A549 (cell line): ENCODE data around the gene DENND4B. TPM values are rescaled to one million over a fixed set of nuclear protein-coding genes. Genes with fewer than 3 reads are reported as not detected.
"Not testable (repeated sequence)": the region's sequence is repeated elsewhere in the genome, so short reads cannot be mapped to it uniquely, and the experiment has no call there.

ENCODE experiments used
- ATAC-seq, 2 experiments: fragments of 200-7000 bp in 1 of 2; fragments of >200 bp in 1 of 2; cut with Nextera tagmentation in 1 of 2; cut with Tn5 transposase in 1 of 2; 3 replicates each; pipeline versions ENCODE4 v1.8.0 to v1.9.1; 2018 to 2020; ENCODE audit warnings: mild to moderate bottlenecking in 1 of 2, moderate library complexity in 1 of 2
- CTCF ChIA-PET: fragments of 300-600 bp; sonication (Branson Sonifier 250); formaldehyde crosslinking; extraction: SDS; loops from one replicate; lab custom pipeline; 2021; ENCODE audit warnings: antibody characterized with exemption, inconsistent platforms; lab: Yijun Ruan, JAX
- POLR2A ChIA-PET: fragments of 350-600 bp; formaldehyde crosslinking; extraction: SDS; loops from one replicate; lab custom pipeline; 2021; ENCODE audit warnings: antibody characterized with exemption, inconsistent platforms; lab: Yijun Ruan, JAX
- DNase-seq, 2 experiments: peaks; one replicate each; pipeline versions ENCODE4 v3.0.0 to v3.0.0-alpha.2; 2011 to 2016; ENCODE audit warnings: low read depth in 1 of 2, low spot score in 1 of 2
- FAIRE-seq: peaks from 2 replicates; lab custom pipeline; 2011; peaks lifted over from hg19 to GRCh38; lab: Jason Lieb, UNC
- H3K27ac ChIP-seq, 2 experiments: fragments of >200 bp; sonication (Bioruptor Twin); formaldehyde crosslinking; 3 replicates each; pipeline ENCODE4 v1.5.1; 2016 to 2017
- H3K4me1 ChIP-seq: fragments of >200 bp; sonication (Bioruptor Twin); formaldehyde crosslinking; 3 replicates; pipeline ENCODE4 v1.6.1; 2016
- H3K4me2 ChIP-seq: fragments of >200 bp; sonication (Bioruptor Twin); formaldehyde crosslinking; 3 replicates; pipeline ENCODE4 v1.6.1; 2016
- H3K4me3 ChIP-seq: fragments of >200 bp; sonication (Bioruptor Twin); formaldehyde crosslinking; 3 replicates; pipeline ENCODE4 v1.5.1; 2016
- H3K9me3 ChIP-seq: fragments of >200 bp; sonication (Bioruptor Twin); formaldehyde crosslinking; 3 replicates; pipeline ENCODE4 v1.6.1; 2016
- CEBPB ChIP-seq, 2 experiments: fragments of >200 bp in 1 of 2; sonication (Bioruptor Twin) in 1 of 2; formaldehyde crosslinking in 1 of 2; IDR thresholded peaks; 2 replicates each; pipeline ENCODE4 v1.6.1; 2012 to 2016
- CHD2 ChIP-seq: fragments of 150-350 bp; IDR thresholded peaks from 2 replicates; pipeline ENCODE4 v1.6.1; 2014; ENCODE audit warnings: low read length; ENCODE audit not compliant: partially characterized antibody
- CHD4 ChIP-seq: fragments of 200-600 bp; sonication (generic); IDR thresholded peaks from 2 replicates; pipeline ENCODE4 v1.6.1; 2016; ENCODE audit warnings: antibody characterized with exemption, mild to moderate bottlenecking, borderline replicate concordance
- CTCF ChIP-seq: fragments of >200 bp; sonication (Bioruptor Twin); formaldehyde crosslinking; IDR thresholded peaks from 3 replicates; pipeline ENCODE4 v1.5.1; 2016
- ESRRA ChIP-seq: fragments of 150-350 bp; IDR thresholded peaks from 2 replicates; pipeline ENCODE4 v1.6.1; 2014; ENCODE audit warnings: mild to moderate bottlenecking, low read length, borderline replicate concordance
- FOSB ChIP-seq: fragments of 250-450 bp; sonication (Bioruptor Pico); IDR thresholded peaks from 2 replicates; pipeline ENCODE4 v1.5.0; 2020; ENCODE audit warnings: mild to moderate bottlenecking, moderate library complexity
- GATA3 ChIP-seq: IDR thresholded peaks from 2 replicates; pipeline ENCODE4 v1.6.1; 2012; ENCODE audit warnings: borderline replicate concordance
- HEYL ChIP-seq: fragments of 250-450 bp; sonication (Bioruptor Pico); IDR thresholded peaks from 2 replicates; pipeline ENCODE4 v1.8.0; 2021; ENCODE audit warnings: mild to moderate bottlenecking, moderate library complexity
- HOXB13 ChIP-seq: fragments of 250-450 bp; sonication (Bioruptor Pico); IDR thresholded peaks from 2 replicates; pipeline ENCODE4 v1.5.0; 2020; ENCODE audit warnings: low read depth, mild to moderate bottlenecking, moderate library complexity
- JUN ChIP-seq, 2 experiments: fragments of >200 bp; sonication (Bioruptor Twin); formaldehyde crosslinking; IDR thresholded peaks; 2 replicates in 1 of 2; 3 replicates in 1 of 2; pipeline ENCODE4 v1.6.1; 2016 to 2017
- MYC ChIP-seq: IDR thresholded peaks from 2 replicates; pipeline ENCODE4 v1.6.1; 2012; ENCODE audit warnings: mild to moderate bottlenecking, inconsistent platforms, low read length, improper control_type of control experiment, borderline replicate concordance
- POLR2A ChIP-seq: IDR thresholded peaks from 2 replicates; pipeline ENCODE4 v1.6.1; 2012; ENCODE audit warnings: mild to moderate bottlenecking, low read length
- RCOR1 ChIP-seq: fragments of 150-350 bp; IDR thresholded peaks from 2 replicates; pipeline ENCODE4 v1.6.1; 2014; ENCODE audit warnings: antibody characterized with exemption, low read length, low read depth
- ZC3H11A ChIP-seq: fragments of 450-650 bp; IDR thresholded peaks from 2 replicates; pipeline ENCODE4 v1.6.1; 2014; ENCODE audit warnings: antibody characterized with exemption, mild to moderate bottlenecking
- ZSCAN20 ChIP-seq: fragments of 250-450 bp; sonication (Bioruptor Pico); IDR thresholded peaks from 2 replicates; pipeline ENCODE4 v1.8.0; 2022; ENCODE audit warnings: mild to moderate bottlenecking, moderate library complexity
- WGBS: methylation state at CpG from one replicate; pipeline ENCODE4 v1.1.6; 2017; ENCODE audit errors: missing lambda C conversion rate; 5-methylcytosine and 5-hydroxymethylcytosine counted together
- polyA plus RNA-seq, 4 experiments: library from polyadenylated mRNA; depleted of rRNA in 3 of 4; stranded (reverse); fragments of >200 nt; fragmentation: RNase III in 1 of 4; extraction: RNeasy Plus Mini Kit Qiagen cat#74134 plus additional on column Dnase treatment in 1 of 4; gene quantifications; 2 replicates in 3 of 4; 3 replicates in 1 of 4; pipeline ENCODE4 v1.2.3, GENCODE V29; 2011 to 2017
- TF ChIP-seq, protein P1 (sequence below): IDR thresholded peaks from 2 replicates; pipeline ENCODE4 v1.6.1; 2012

Gene DENND4B
- polyA plus RNA-seq, 2 of the 4 experiments (the other 2 are of a cell fraction), result 18.7 to 43.3 TPM

GRCh38 chr1:153899509-153899908 is 47.0 kb downstream of the DENND4B start:
- POLR2A ChIA-PET, result no interaction called here
- Histone ChIP-seq H3K4me2 (no peak overlapping the region), H3K4me1 (peaks cover 13% of the 10 kb centered on the region; the same call in 2 of the 3 replicates), H3K27ac (no peak overlapping the region)
- TF ChIP-seq JUN (IDR thresholded peaks at IDR 0.05) (no peak), ZC3H11A (no peak), POLR2A (no peak)
- TF ChIP-seq, all 56 proteins: peak for 0
- CTCF ChIA-PET, result interaction anchor here (1.0 to 2.9 kb wide), 3 partner anchors 22 to 79 kb away, joined by 3 to 15 read pairs (median 5); partner anchors contain the start of genes DENND4B and GATAD2B
- DNase-seq (no peak), ATAC-seq (no peak), FAIRE-seq (no peak)
- Histone ChIP-seq H3K9me3 (no peaks in the 10 kb centered on the region), H3K4me3 (no peak overlapping the region)
- WGBS, result 96% methylated on average over 6 of the region's 6 CpGs

- H3K27ac ChIP-seq, POLR2A ChIA-PET, FAIRE-seq, H3K4me3 ChIP-seq, H3K9me3 ChIP-seq, DNase-seq, H3K4me2 ChIP-seq, H3K4me1 ChIP-seq: not testable (repeated sequence)
- CTCF ChIA-PET, result interaction anchor here (0.6 to 0.7 kb wide), 3 partner anchors 10 to 68 kb away, joined by 3 to 5 read pairs (median 3); no protein-coding TSS in a partner anchor
- WGBS, result 90% methylated on average over 1 of the region's 1 CpG
- 0 out of 6 replicates have a peak, but pooled peaks of 1 of the 2 experiments have one; percentile 44 for ATAC-seq
Observed at GRCh38 chr1:153895866-153896265, 50.7 kb downstream of the DENND4B start.

GRCh38 chr1:153891042-153891441 is 55.5 kb downstream of the DENND4B start:
- FAIRE-seq, H3K27ac ChIP-seq, H3K4me1 ChIP-seq, H3K4me2 ChIP-seq, POLR2A ChIA-PET, ATAC-seq, DNase-seq, H3K4me3 ChIP-seq, CTCF ChIA-PET, H3K9me3 ChIP-seq: not testable (repeated sequence)
- WGBS, result 91% methylated on average over 7 of the region's 7 CpGs

DNA sequence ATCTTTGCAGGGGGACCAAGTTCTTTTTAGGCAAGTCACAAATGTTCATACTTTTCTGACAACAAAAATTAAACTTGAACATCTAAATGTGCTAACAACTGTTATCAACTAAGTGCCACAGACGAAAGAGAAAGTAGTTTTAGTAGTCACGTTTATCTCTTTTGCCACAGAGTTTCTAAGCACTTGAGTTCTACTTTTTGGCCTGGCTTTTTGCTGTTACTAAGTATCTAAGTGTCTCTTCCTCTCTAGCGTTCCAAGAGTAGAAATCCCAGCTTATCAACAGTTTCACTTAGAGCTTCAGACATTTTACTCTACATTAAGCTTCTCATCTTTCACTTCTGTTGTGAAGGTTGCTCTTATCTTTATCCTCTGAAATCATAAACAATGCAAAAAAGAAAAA is 58.0 kb downstream of the DENND4B start:
- Histone ChIP-seq H3K27ac (no peak overlapping the region), H3K4me2 (no peak overlapping the region), H3K9me3 (no peaks in the 10 kb centered on the region), H3K4me1 (no peaks in the 10 kb centered on the region), H3K4me3 (no peak overlapping the region)
- ATAC-seq (no peak), DNase-seq (no peak), FAIRE-seq (no peak)
- ChIA-PET POLR2A (no interaction called here), CTCF (interaction anchor here (1.3 kb wide), 2 partner anchors 45 to 92 kb away, joined by 3 read pairs; no protein-coding TSS in a partner anchor)
- WGBS, result 87% methylated on average over 3 of the region's 3 CpGs
- no peak for TF ChIP-seq FOSB (CRISPR knock-in tag)
- no peak for TF ChIP-seq RCOR1
- TF ChIP-seq, protein P1, sequence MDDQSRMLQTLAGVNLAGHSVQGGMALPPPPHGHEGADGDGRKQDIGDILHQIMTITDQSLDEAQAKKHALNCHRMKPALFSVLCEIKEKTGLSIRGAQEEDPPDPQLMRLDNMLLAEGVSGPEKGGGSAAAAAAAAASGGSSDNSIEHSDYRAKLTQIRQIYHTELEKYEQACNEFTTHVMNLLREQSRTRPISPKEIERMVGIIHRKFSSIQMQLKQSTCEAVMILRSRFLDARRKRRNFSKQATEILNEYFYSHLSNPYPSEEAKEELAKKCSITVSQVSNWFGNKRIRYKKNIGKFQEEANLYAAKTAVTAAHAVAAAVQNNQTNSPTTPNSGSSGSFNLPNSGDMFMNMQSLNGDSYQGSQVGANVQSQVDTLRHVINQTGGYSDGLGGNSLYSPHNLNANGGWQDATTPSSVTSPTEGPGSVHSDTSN, result no peak
- no peak for TF ChIP-seq CHD4
- no peak for TF ChIP-seq CHD2
- no peak for TF ChIP-seq MYC
- no peak for TF ChIP-seq CTCF
- TF ChIP-seq GATA3, result no peak
- TF ChIP-seq ZSCAN20 (CRISPR knock-in tag), result no peak
- TF ChIP-seq HOXB13 (CRISPR knock-in tag), result no peak
- no peak for TF ChIP-seq CEBPB (IDR thresholded peaks at IDR 0.05)
- no peak for TF ChIP-seq ESRRA
- TF ChIP-seq HEYL (CRISPR knock-in tag), result no peak
